Nucleus accumbens (tissue), 56 donors: Measurements from ENCODE around the gene NHERF2.

Source experiments
- DNase-seq, 56 donors: peaks; one replicate each; lab custom pipeline; 2025; lab: John Stamatoyannopoulos, UW

The NHERF2 gene

DNA sequence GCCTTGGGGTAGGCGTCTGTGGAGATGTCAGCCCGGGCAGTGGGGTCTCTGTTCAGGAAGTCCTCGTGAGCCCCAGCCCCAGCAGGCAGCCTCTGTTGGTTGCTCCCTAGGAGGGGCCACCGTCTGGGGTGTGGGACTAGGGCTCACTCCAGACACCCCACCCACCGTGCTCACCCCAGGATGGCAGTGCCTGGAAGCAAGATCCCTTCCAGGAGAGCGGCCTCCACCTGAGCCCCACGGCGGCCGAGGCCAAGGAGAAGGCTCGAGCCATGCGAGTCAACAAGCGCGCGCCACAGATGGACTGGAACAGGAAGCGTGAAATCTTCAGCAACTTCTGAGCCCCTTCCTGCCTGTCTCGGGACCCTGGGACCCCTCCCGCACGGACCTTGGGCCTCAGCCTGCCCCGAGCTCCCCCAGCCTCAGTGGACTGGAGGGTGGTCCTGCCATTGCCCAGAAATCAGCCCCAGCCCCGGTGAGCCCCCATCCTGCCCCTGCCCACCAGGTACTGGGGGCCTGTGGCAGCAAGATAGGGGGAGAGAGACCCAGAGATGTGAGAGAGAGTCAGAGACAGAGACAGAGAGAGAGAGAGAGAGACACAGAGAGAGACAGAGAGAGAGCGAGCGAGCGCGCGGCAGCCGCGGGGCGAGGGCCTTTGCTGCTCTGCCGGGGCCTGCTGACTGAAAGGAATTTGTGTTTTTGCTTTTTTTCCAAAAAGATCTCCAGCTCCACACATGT is 11.1 kb downstream of the NHERF2 start:
- DNase-seq, result no peak

GRCh38 chr16:2038382-2039231 is 11.9 kb downstream of the NHERF2 start:
- DNase-seq, result no peak

DNA sequence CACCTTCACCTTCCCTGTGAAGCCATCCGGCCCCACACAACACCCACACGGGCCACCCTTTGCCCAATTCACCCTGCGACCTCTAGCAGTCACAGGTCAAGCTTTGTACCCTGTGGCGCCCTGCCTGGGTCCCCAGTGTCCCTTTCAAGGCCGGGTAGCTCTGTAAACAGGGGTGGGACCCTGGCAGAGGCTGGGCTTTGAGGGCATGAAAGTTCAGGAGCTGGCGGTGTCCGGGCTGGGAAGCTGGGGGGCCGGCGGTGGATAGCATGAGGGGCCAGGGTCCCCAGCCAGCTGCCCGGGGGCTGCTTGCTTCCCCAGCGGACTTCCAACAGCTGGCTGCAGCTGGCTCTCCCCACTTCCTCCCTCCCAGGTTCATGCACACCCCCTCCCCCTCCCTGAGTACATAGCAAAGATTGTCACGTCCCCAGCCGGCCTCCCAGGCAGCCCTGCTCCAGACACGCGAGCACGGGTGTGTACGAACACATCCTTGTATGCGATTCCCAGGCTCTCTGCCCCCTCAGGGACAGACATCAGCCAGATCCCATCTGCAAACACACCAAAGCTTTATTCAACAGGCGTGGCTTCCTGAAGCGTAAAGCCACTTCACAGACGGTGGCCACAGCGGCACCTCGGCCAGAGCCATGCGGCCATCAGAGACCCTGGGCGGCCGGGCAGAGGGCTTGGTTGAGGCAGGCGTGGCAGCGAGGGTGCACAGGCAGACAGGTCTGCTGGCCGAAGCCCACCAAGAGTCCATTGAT is 12.8 kb downstream of the NHERF2 start:
- DNase-seq, result no peak

GRCh38 chr16:2040041-2040786 is 13.5 kb downstream of the NHERF2 start:
- no peak for DNase-seq

GRCh38 chr16:2040787-2041522 is 14.3 kb downstream of the NHERF2 start:
- DNase-seq, result peak in 1 of 56 donors; percentile 12

DNA sequence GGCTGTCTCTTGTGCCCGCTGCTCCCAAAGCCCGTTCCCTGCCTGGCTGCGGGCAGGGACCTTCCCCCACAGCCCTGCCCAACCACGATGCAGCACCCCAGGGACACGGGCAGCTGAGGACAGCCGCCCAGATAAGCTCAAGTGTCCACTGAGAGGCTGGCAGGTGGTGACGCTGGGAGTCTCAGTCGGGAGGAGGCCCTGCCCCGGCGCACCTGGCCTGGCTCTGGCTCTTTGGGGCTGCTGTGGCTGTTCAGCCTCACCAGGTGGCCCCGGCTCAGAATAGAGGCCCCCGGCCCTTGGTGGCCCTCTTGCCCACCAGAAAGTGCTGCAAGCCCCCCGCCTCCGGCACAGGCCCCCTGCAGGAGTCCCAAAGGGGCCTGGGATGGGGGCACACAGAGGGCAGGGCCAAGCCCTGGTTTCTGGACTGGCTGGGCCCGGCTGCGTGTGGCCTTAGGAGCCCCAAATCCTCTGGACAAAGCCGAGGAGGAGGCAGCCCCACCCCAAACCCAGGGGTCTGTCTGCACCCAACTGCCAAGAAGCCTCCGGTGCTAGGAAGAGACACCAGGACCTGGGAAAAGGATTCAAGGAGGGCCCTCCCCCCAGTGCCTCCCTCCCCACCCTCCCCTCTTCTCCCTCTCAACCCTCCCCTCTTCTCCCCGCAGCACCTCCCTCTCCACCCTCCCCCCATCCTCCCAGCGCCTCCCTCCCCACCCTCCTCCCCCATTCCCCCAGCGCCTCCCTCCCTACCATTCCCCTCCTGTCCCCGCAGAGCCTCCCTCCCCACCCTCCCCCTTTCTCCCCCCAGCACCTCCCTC is 15.7 kb downstream of the NHERF2 start:
- no peak for DNase-seq

DNA sequence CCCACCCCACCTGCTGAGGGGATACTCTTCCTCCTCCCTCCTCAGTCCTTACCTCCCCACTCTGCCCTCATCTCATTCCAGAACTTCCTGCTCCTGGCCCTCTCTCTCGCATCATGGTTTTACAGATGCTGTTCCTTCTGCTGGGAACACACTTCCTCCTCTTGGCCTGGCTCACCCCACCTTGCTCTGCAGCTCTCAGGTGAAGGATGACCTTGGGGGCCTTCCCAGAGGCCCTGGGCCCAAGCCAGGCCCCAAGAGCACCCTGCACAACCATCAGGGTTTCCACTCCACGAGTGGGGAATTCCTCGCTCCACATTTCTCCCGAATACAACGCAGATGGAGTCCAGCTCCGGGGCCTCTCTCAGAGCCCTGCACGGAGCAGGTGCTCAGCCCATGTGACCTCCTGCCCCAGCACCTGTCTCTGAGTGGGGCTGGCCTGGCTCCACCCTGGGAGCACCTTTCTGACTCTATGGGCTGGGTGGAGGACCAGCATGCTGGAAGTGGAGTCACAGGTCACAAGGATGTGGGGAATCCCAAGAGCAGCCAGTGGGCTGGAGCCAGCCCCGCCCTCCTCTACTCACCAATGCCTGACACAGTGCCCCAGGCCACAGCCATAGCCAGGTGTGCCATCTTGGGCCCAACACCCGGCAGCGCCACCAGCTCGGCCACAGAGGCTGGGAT is 16.4 kb downstream of the NHERF2 start:
- DNase-seq, result no peak

DNA sequence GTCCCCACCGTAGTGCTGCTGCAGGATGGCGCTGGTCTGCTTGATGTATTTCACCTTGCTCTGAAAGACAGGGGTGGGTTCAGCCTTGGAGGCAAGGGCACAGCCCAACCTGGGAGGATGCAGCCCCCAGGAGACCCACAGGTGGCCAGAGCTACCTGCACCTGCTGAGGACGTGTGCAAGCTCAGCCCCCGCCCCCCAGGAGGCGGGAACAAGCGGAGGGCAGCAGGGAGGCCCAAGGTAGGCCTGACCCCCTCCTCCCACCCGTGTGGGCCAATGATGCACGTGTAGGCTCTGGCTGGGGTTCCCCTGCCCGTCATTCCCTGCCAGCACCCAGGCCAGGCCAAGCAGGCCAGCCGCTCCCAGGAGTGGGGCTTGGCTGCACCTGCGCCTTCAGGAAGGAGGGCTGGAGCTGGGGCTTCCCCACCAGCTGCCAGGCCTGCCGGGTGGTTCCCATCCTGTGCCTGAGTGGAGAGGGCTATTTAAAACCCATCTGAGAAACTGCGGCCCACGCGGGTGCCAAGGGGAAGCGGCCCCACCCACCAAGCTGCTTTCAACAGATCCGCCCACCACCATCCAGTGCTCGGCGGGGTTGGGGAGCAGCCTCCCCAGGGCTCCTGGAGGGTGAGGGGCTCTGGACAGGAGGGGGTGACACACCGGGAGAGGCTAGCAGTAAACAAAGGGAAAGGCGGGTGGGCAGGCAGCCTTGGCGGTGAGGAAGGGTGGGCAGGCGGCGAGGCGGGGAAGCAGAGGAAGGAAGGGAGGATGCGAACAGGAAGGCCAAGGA is 17.2 kb downstream of the NHERF2 start:
- DNase-seq, result peak in 29 of 56 donors; percentile 10 to 72 (median 31)

DNA sequence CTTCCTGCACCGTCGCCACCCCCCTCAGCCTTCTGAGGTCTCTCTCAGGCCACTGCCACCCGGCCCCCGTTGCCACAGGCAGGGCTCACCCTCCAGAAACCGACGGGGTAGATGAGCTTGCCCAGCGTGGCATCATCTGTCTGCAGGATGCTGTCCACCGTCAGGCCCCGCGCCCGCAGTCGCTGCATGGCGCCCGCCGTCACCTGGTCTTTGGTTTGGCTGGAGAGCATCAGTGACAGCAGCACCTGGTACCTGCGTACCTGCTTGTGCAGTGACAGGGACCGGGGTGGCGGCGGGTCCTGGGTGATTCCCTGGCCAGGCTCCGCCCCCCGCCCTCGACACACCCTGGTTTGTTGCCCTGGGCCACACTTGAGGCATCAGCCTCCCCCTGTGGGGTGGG is 17.8 kb downstream of the NHERF2 start:
- no peak for DNase-seq

- DNase-seq, result no peak
Observed at GRCh38 chr16:2045965-2046892, 19.5 kb downstream of the NHERF2 start.

- peak in 1 of 56 donors; percentile 49 for DNase-seq
Observed at GRCh38 chr16:2046893-2047329, 20.2 kb downstream of the NHERF2 start.

- peak; percentile 62 to 98 (median 94) for DNase-seq
Observed at GRCh38 chr16:2047330-2048115, 20.8 kb downstream of the NHERF2 start, which contains the start of the genes NTHL1 and TSC2. NTHL1 (minus strand) TSS chr16:2047834; CDS start chr16:2047823, 11 bp downstream. TSC2 (plus strand) TSS chr16:2047985; CDS start chr16:2048616, 631 bp downstream.

GRCh38 chr16:2048116-2048543 is 21.4 kb downstream of the NHERF2 start:
- DNase-seq, result peak in 4 of 56 donors; percentile 35 to 72 (median 60)

- DNase-seq, result no peak
Observed at GRCh38 chr16:2053211-2053610, 26.5 kb downstream of the NHERF2 start.

- no peak for DNase-seq
Observed at GRCh38 chr16:2053897-2054296, 27.2 kb downstream of the NHERF2 start.
